K562 (cell line): ENCODE data around the gene ZCCHC24. TPM values are rescaled to one million over a fixed set of nuclear protein-coding genes. Genes with fewer than 3 reads are reported as not detected.

Experiments used
- HDAC8 ChIP-seq: fragments of 450-650 bp; IDR thresholded peaks from 2 replicates; pipeline ENCODE4 v1.6.1; 2016; ENCODE audit warnings: mild to moderate bottlenecking, missing genetic modification characterization, moderate library complexity, missing compliant biosample characterization
- MIER1 ChIP-seq: fragments of 450-650 bp; IDR thresholded peaks from 2 replicates; pipeline ENCODE4 v1.6.1; 2016; ENCODE audit warnings: antibody characterized with exemption, mild to moderate bottlenecking, low read depth
- RNF219 ChIP-seq: fragments of 250-450 bp; sonication (Bioruptor Pico); IDR thresholded peaks from 2 replicates; pipeline ENCODE4 v1.5.0; 2022; ENCODE audit warnings: mild to moderate bottlenecking
- RREB1 ChIP-seq: fragments of 250-450 bp; sonication (Bioruptor Pico); IDR thresholded peaks from 2 replicates; pipeline ENCODE4 v1.4.0; 2020
- ZBTB40 ChIP-seq, 2 experiments: fragments of 450-650 bp in 1 of 2; sonication (generic) in 1 of 2; formaldehyde crosslinking in 1 of 2; IDR thresholded peaks; 2 replicates each; pipeline versions ENCODE4 v1.7.1 to v1.9.0; 2016 to 2022; ENCODE audit warnings: inconsistent platforms in 1 of 2, mild to moderate bottlenecking in 1 of 2, missing genetic modification reagents in 1 of 2
- ZNF512 ChIP-seq: IDR thresholded peaks from 2 replicates; pipeline ENCODE4 v1.6.1; 2016; ENCODE audit warnings: missing genetic modification characterization, missing compliant biosample characterization
- polyA plus RNA-seq, 8 experiments: library from polyadenylated mRNA; depleted of rRNA in 4 of 8; stranded (reverse) in 5 of 8; unstranded in 3 of 8; fragments of >200 nt; fragmentation: Nextera tagmentation in 2 of 8; fragmentation: Illumina TruSeq in 1 of 8; extraction: Ambion mirVana in 2 of 8; extraction: Trizol in 1 of 8; gene quantifications; 2 replicates each; pipeline versions ENCODE4 v1.2.1 to v1.2.3, GENCODE V29; 2011 to 2014; ENCODE audit warnings: inconsistent platforms in 1 of 8, missing spikeins in 1 of 8
- total RNA-seq, 7 experiments: library from RNA; depleted of rRNA in 6 of 7; stranded (reverse); fragments of >200 nt in 6 of 7; fragmentation: Illumina TruSeq in 2 of 7; extraction: Trizol in 2 of 7; gene quantifications; 2 replicates each; pipeline versions ENCODE4 v1.2.1 to v1.2.3, GENCODE V29; 2011 to 2021; ENCODE audit warnings: low replicate concordance in 1 of 7

ZCCHC24 gene
- total and polyA plus RNA-seq, 9 of the 15 experiments (the other 6 are each of a cell fraction or from before 2014, with no cell fraction given) = 0.84 to 11.0 (median 4.6) TPM

GRCh38 chr10:79445977-79446757 is 743 bp upstream of the ZCCHC24 start (continued):
- peak; percentile 81 for TF ChIP-seq ZBTB40 (IDR thresholded peaks at IDR 0.05)
- TF ChIP-seq ZBTB40 (CRISPR knock-in tag; IDR thresholded peaks at IDR 0.05) = no peak
- TF ChIP-seq HDAC8 (tag) = peak; percentile 47; the same call in 1 of the 2 replicates
- peak; percentile 59; the same call in 1 of the 2 replicates for TF ChIP-seq RNF219 (CRISPR knock-in tag)
- peak; percentile 86 for TF ChIP-seq MIER1
- 0 out of 2 replicates have a peak, but pooled peaks have one; percentile 36 for TF ChIP-seq RREB1 (CRISPR knock-in tag)
- TF ChIP-seq ZNF512 (tag) = peak; percentile 92
